HuH-7.5 (cell line): ENCODE results near the gene PKMYT1.
A peak's percentile ranks its signal among the peaks of the same experiment; 100 is the strongest.

Source experiments
- DNase-seq: peaks from one replicate; pipeline ENCODE4 v3.0.0; 2011; ENCODE audit warnings: low spot score

Gene PKMYT1

DNA sequence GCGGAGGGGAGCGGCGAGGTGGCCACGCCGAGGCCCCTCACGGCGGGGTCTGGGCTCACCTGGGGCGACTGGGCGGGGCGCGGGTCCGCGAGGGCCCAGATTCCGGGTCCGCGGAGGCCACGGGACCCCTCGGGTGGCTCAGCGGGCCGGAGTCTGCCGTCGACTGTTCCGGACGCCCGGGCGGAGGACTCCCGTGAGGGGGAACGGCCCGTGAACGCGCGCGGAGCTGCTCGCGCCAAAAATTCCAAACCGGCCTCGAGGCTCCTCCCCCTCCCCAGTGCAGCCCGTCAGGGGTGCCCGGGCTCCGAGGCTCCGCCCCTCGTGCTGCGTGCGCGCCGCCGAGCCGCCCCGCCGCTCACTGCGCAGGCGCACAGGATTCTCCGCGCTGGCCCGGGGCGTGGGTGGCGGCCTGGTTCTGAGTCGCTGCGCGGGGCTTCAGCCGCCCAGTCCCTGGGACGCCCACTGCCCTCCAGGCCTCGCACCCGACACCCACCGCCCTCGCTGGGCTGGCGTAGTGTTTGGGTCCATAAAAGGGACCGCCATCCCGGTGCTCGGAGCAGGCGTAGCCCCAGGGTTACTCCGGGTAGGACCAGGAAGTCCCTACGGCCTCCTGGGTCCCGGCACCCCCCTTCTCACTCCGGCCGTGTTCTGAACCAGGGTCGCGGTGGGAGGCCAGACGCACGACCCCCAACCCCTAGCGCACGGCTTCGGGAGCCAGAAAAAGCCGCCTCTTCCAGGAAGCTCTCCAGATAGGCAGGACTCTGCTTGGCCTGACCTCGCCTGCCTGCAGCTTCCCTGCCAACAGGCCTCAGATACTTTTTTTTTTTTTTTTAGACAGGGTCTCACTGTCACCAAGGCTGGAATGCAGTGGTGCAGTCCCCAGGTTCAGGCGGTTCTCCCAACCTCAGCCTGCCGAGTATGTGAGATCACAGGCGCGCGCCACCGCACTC is at the start of gene PKMYT1:
Gene PKMYT1 (minus strand): TSS at position 220 of the 950 bp plus-strand sequence. CDS start 789 bp downstream, outside the sequence.
- DNase-seq = peak; percentile 99

- DNase-seq = no peak
Observed at GRCh38 chr16:3029491-3030221, 49.4 kb upstream of the PKMYT1 start.

DNA sequence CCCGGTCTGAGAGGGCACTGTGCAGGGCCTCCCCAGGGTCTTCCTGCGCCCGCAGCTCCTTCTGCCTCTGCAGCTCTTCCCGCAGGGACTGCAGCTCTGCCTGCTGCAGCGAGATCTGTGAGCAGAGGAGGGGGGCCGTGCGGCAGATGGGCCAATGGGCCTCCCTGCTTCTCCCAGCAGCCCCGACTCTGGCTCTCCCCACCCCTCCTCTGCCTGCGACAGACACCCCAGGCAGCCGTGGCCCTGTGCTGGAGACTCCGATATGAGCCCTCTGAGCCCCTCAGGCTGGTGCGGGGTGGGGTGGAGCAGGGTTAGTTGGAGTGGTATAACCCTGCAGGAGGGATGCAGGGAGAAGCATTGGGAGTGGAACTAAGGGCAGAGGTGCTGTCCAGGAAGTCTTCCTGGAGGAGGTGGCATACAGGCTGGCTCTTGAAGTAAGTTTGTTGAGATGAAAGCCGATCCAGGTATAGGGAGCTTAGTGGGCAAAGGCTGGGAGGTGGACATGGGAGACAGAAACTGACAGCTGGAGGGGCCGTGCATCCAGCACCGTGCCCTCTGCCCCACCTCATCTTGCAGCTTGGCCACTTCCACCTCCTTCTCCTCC is 48.6 kb upstream of the PKMYT1 start:
- no peak for DNase-seq

DNA sequence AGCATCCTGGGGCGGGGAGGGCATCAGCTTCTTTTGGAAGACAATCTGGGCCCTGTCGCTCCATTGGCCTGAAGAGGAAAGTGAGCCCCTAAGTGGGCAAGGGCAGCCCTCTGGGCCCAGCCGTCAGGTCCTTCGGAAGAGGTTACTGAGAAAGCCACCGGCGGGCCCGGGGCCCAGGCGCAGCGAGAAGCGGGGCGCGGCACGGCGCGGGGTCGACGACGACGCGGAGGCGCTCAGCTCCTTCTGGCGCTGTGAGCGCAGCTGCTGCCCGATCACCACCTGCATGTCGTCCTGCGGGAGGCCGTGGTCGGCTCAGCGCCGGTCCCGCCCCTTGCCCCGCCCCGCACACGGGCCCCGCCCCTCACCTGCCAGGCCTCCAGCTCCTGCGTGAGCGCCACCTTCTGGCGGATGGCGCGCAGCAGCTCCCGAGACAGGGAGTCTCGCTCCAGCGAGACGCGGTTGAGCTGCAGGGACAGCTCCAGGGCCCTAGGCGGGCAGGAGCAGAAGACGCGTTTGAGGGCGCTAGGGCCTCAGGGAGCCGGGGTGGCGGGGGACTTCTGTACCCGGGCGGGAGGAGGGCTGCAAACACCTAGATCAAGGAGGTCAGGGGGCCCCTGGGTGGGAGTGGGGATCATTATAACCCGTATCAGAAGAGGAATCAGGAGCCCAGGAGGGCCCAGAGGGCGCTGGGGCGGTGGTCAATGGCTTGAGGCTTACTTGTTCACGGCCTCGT is 47.9 kb upstream of the PKMYT1 start:
- peak; percentile 90 for DNase-seq

DNA sequence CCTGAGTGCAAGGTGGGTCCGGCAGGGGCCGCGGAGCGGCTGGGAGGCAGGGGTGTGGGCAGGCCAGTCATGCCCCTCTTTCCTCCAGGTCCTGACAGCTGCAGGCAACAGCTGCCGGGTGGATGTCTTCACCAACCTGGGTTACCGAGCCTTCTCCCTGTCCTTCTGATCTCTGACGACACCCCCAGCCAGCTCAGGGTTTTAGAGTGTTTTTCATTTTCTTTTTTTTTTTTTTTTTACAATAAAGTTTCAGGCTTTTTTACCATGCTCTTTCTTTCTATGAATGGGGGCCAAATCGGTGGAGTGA is 47.2 kb upstream of the PKMYT1 start:
- no peak for DNase-seq

GRCh38 chr16:3026609-3027488 is 46.6 kb upstream of the PKMYT1 start:
- DNase-seq = no peak

GRCh38 chr16:3026003-3026378 is 45.7 kb upstream of the PKMYT1 start:
- DNase-seq = no peak

- no peak for DNase-seq
Observed at GRCh38 chr16:3025032-3026002, 45.1 kb upstream of the PKMYT1 start.

GRCh38 chr16:3023669-3024478 is 43.6 kb upstream of the PKMYT1 start, which contains the start of the genes HCFC1R1 and THOC6:
Gene HCFC1R1 (minus strand): TSS chr16:3023942. CDS start chr16:3023941, 1 bp downstream.
Gene THOC6 (plus strand): TSS chr16:3024035. CDS start chr16:3024327, 292 bp downstream.
- DNase-seq = peak; percentile 91

GRCh38 chr16:3023415-3023668 is 43.1 kb upstream of the PKMYT1 start:
- DNase-seq = no peak

- no peak for DNase-seq
Observed at GRCh38 chr16:3022684-3023414, 42.6 kb upstream of the PKMYT1 start.

DNA sequence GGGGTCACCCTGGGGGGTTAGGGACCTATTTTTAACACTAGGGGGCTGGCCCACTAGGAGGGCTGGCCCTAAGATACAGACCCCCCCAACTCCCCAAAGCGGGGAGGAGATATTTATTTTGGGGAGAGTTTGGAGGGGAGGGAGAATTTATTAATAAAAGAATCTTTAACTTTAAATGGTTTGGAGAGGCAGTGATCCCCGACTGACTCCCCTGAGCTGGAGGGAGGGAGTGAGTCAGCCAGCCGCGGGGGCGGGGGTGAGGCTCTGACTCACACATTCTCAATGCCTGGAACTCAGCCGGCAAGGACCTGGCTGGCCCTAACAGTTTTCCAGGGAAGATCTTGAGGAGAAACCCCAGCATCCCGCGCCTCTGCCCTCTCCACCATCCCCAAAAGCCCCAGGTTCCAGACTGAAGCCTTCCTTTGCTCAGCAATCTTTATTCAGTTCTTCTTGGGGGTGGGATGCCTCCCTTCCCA is 42.0 kb upstream of the PKMYT1 start:
- no peak for DNase-seq

- DNase-seq = peak; percentile 74
Observed at GRCh38 chr16:3021449-3022207, 41.4 kb upstream of the PKMYT1 start.

GRCh38 chr16:3020604-3021448 is 40.6 kb upstream of the PKMYT1 start:
- peak; percentile 67 for DNase-seq

DNA sequence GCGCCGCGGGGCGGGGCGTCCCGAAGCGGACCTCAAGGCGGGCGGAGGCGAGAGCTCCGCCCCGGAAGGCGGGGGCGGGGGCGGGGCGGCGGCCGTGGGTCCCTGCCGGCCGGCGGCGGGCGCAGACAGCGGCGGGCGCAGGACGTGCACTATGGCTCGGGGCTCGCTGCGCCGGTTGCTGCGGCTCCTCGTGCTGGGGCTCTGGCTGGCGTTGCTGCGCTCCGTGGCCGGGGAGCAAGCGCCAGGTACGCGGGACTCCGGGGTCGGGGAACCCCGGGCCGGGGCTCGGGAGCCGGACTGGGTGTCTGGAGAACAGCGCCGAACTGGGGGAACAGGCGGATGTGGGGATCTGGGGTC is 40.0 kb upstream of the PKMYT1 start, which contains the start of gene TNFRSF12A:
Gene TNFRSF12A (plus strand): TSS at position 122 of the 357 bp plus-strand sequence. CDS start 30 bp downstream, at position 152.
- peak; percentile 72 for DNase-seq

DNA sequence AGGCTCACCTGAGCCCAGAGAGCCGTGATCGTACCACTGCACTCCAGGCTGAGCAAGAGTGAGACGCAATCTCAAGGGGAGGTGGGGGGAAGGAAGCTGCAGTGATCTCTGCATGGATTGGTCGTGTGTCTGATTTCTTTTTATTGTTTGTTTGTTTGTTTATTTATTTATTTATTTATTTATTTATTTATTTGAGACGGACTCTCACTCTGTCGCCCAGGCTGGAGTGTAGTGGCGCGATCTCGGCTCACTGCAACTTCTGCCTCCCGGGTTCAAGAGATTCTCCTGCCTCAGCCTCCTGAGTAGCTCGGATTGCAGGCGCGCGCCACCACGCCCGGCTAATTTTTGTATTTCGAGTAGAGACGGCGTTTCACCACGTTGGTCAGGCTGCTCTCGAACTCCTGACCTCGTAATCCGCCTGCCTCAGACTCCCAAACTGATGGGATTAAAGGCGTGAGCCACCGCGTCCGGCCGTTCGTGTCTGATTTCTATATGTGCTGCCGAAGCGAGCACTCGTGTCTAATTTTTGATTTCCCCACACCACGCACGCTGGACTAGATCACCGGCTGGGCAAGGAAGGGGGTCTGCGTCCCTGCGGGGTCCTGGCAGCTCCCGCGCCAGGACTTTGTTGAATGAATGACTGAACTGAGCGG is 39.5 kb upstream of the PKMYT1 start:
- DNase-seq = no peak
